ENCODE data around the gene ANKRD9. TPM values are rescaled to one million over a fixed set of nuclear protein-coding genes. Genes with fewer than 3 reads are reported as not detected.

ANKRD9 gene
- total and polyA plus RNA-seq, 5 donors from 2014 or later, result 0.69 to 7.1 (median 1.7) TPM

- H3K4me1 ChIP-seq (ENCODE audit: control insufficient read depth, insufficient read depth, low read length, poor library complexity, severe bottlenecking), result peaks cover 25% of the 10 kb centered on the region
- H3K4me1 Mint-ChIP-seq, result peaks cover 0 to 27% (median 6%) of the 10 kb centered on the region in 4 donors
- no peaks in the 10 kb centered on the region for H3K36me3 Mint-ChIP-seq
- DNase-seq (no peak), ATAC-seq (ENCODE audit: low read depth in 2 of 2) (no peak)
- H3K27me3 ChIP-seq (ENCODE audit: control insufficient read depth, insufficient read depth, low read length), result no peaks in the 10 kb centered on the region
- H3K27ac Mint-ChIP-seq, result no peak overlapping the region
- H3K9me3 Mint-ChIP-seq, result no peaks in the 10 kb centered on the region
- no peaks in the 10 kb centered on the region for H3K9me3 ChIP-seq (ENCODE audit: control insufficient read depth in 2 of 2, low read length in 2 of 2)
- H3K4me3 Mint-ChIP-seq, result peak overlapping the region in 2 of 4 donors; percentile 59 to 85
- H3K36me3 ChIP-seq (ENCODE audit: control insufficient read depth, insufficient read depth, low read length), result no peaks in the 10 kb centered on the region
- no peak overlapping the region for H3K27ac ChIP-seq (ENCODE audit: insufficient read depth, low read length, poor library complexity, severe bottlenecking)
- no peak overlapping the region for H3K4me3 ChIP-seq (ENCODE audit: low read depth, low read length)
- H3K27me3 Mint-ChIP-seq, result peaks cover 6% of the 10 kb centered on the region
These were observed 3.3 kb upstream of the ANKRD9 start for GRCh38 chr14:102512793-102513300.

GRCh38 chr14:102511538-102511937, 2.0 kb upstream of the ANKRD9 start:
- Histone ChIP-seq H3K9me3 (ENCODE audit: control insufficient read depth in 2 of 2, low read length in 2 of 2) (no peaks in the 10 kb centered on the region), H3K4me3 (ENCODE audit: low read depth, low read length) (no peak overlapping the region), H3K4me1 (ENCODE audit: control insufficient read depth, insufficient read depth, low read length, poor library complexity, severe bottlenecking) (peaks cover 18% of the 10 kb centered on the region), H3K36me3 (ENCODE audit: control insufficient read depth, insufficient read depth, low read length) (no peaks in the 10 kb centered on the region), H3K27ac (ENCODE audit: insufficient read depth, low read length, poor library complexity, severe bottlenecking) (no peak overlapping the region), H3K27me3 (ENCODE audit: control insufficient read depth, insufficient read depth, low read length) (no peaks in the 10 kb centered on the region)
- Mint-ChIP-seq H3K27me3 (peaks cover 5% of the 10 kb centered on the region), H3K4me1 (peaks cover 0 to 27% (median 6%) of the 10 kb centered on the region in 4 donors), H3K4me3 (peak overlapping the region; percentile 33 to 89 (median 79)), H3K36me3 (no peaks in the 10 kb centered on the region), H3K27ac (peak overlapping the region in 1 of 3 donors; percentile 14), H3K9me3 (no peaks in the 10 kb centered on the region)
- DNase-seq (no peak), ATAC-seq (ENCODE audit: low read depth in 2 of 2) (no peak)

- Mint-ChIP-seq H3K36me3 (no peaks in the 10 kb centered on the region), H3K4me1 (peaks cover 0 to 23% (median 4%) of the 10 kb centered on the region in 4 donors), H3K27me3 (no peaks in the 10 kb centered on the region), H3K27ac (peak overlapping the region in 2 of 3 donors; percentile 14 to 85), H3K9me3 (no peaks in the 10 kb centered on the region), H3K4me3 (peak overlapping the region; percentile 87 to 91 (median 88))
- no peaks in the 10 kb centered on the region for H3K36me3 ChIP-seq (ENCODE audit: control insufficient read depth, insufficient read depth, low read length)
- ATAC-seq (ENCODE audit: low read depth in 2 of 2) (no peak), DNase-seq (peak in 1 of 3 donors; percentile 39)
- H3K4me1 ChIP-seq (ENCODE audit: control insufficient read depth, insufficient read depth, low read length, poor library complexity, severe bottlenecking), result peaks cover 15% of the 10 kb centered on the region
- H3K4me3 ChIP-seq (ENCODE audit: low read depth, low read length), result peak overlapping the region; percentile 48
- peak overlapping the region; percentile 41 for H3K27ac ChIP-seq (ENCODE audit: insufficient read depth, low read length, poor library complexity, severe bottlenecking)
- no peaks in the 10 kb centered on the region for H3K9me3 ChIP-seq (ENCODE audit: control insufficient read depth in 2 of 2, low read length in 2 of 2)
- no peaks in the 10 kb centered on the region for H3K27me3 ChIP-seq (ENCODE audit: control insufficient read depth, insufficient read depth, low read length)
These were observed 1.3 kb upstream of the ANKRD9 start for GRCh38 chr14:102510616-102511520.

GRCh38 chr14:102508774-102509745, 516 bp downstream of the ANKRD9 start:
- H3K27ac ChIP-seq (ENCODE audit: insufficient read depth, low read length, poor library complexity, severe bottlenecking), result peak overlapping the region; percentile 62
- peak; percentile 4 to 28 for ATAC-seq (ENCODE audit: low read depth in 2 of 2)
- peak overlapping the region; percentile 73 to 87 (median 78) for H3K4me3 Mint-ChIP-seq

GRCh38 chr14:102508410-102508773, 1.2 kb downstream of the ANKRD9 start:
- peaks cover 0 to 1% (median 0%) of the 10 kb centered on the region in 7 donors for H3K9me3 Mint-ChIP-seq
- no peaks in the 10 kb centered on the region for H3K36me3 Mint-ChIP-seq
- ATAC-seq (ENCODE audit: low read depth in 2 of 2) (no peak), DNase-seq (peak in 1 of 3 donors; percentile 21)
- H3K36me3 ChIP-seq (ENCODE audit: control insufficient read depth, insufficient read depth, low read length), result no peaks in the 10 kb centered on the region
- no peaks in the 10 kb centered on the region for H3K9me3 ChIP-seq (ENCODE audit: control insufficient read depth in 2 of 2, low read length in 2 of 2)
- H3K27ac Mint-ChIP-seq, result peak overlapping the region in 1 of 3 donors; percentile 27
- H3K4me1 Mint-ChIP-seq, result peaks cover 0 to 26% (median 6%) of the 10 kb centered on the region in 4 donors
- H3K27me3 Mint-ChIP-seq, result no peaks in the 10 kb centered on the region
- peak overlapping the region; percentile 62 for H3K27ac ChIP-seq (ENCODE audit: insufficient read depth, low read length, poor library complexity, severe bottlenecking)
- peak overlapping the region; percentile 73 to 87 (median 78) for H3K4me3 Mint-ChIP-seq
- H3K4me1 ChIP-seq (ENCODE audit: control insufficient read depth, insufficient read depth, low read length, poor library complexity, severe bottlenecking), result peaks cover 15% of the 10 kb centered on the region
- no peak overlapping the region for H3K4me3 ChIP-seq (ENCODE audit: low read depth, low read length)
- no peaks in the 10 kb centered on the region for H3K27me3 ChIP-seq (ENCODE audit: control insufficient read depth, insufficient read depth, low read length)

More at GRCh38 chr14:102508774-102509745, 516 bp downstream of the ANKRD9 start:
- peak in 2 of 3 donors; percentile 38 to 50 for DNase-seq
- H3K36me3 ChIP-seq (ENCODE audit: control insufficient read depth, insufficient read depth, low read length), result no peaks in the 10 kb centered on the region
- peak overlapping the region in 2 of 3 donors; percentile 27 to 89 for H3K27ac Mint-ChIP-seq
- H3K4me1 Mint-ChIP-seq, result peaks cover 0 to 23% (median 4%) of the 10 kb centered on the region in 4 donors
- H3K27me3 Mint-ChIP-seq, result no peaks in the 10 kb centered on the region
- no peak overlapping the region for H3K4me3 ChIP-seq (ENCODE audit: low read depth, low read length)
- H3K27me3 ChIP-seq (ENCODE audit: control insufficient read depth, insufficient read depth, low read length), result no peaks in the 10 kb centered on the region
- H3K4me1 ChIP-seq (ENCODE audit: control insufficient read depth, insufficient read depth, low read length, poor library complexity, severe bottlenecking), result peaks cover 15% of the 10 kb centered on the region
- peaks cover 0 to 1% (median 0%) of the 10 kb centered on the region in 7 donors for H3K9me3 Mint-ChIP-seq
- H3K36me3 Mint-ChIP-seq, result no peaks in the 10 kb centered on the region
- no peaks in the 10 kb centered on the region for H3K9me3 ChIP-seq (ENCODE audit: control insufficient read depth in 2 of 2, low read length in 2 of 2)

GRCh38 chr14:102507857-102508312, 1.7 kb downstream of the ANKRD9 start:
- H3K9me3 ChIP-seq (ENCODE audit: control insufficient read depth in 2 of 2, low read length in 2 of 2), result no peaks in the 10 kb centered on the region
- no peaks in the 10 kb centered on the region for H3K36me3 Mint-ChIP-seq
- peak overlapping the region in 2 of 3 donors; percentile 27 to 72 for H3K27ac Mint-ChIP-seq
- peaks cover 15% of the 10 kb centered on the region for H3K4me1 ChIP-seq (ENCODE audit: control insufficient read depth, insufficient read depth, low read length, poor library complexity, severe bottlenecking)
- H3K9me3 Mint-ChIP-seq, result peaks cover 0 to 1% (median 0%) of the 10 kb centered on the region in 7 donors
- no peak overlapping the region for H3K4me3 ChIP-seq (ENCODE audit: low read depth, low read length)
- DNase-seq (no peak), ATAC-seq (ENCODE audit: low read depth in 2 of 2) (no peak)
- H3K27me3 Mint-ChIP-seq, result no peaks in the 10 kb centered on the region
- H3K36me3 ChIP-seq (ENCODE audit: control insufficient read depth, insufficient read depth, low read length), result no peaks in the 10 kb centered on the region
- no peaks in the 10 kb centered on the region for H3K27me3 ChIP-seq (ENCODE audit: control insufficient read depth, insufficient read depth, low read length)
- H3K4me1 Mint-ChIP-seq, result peaks cover 0 to 27% (median 6%) of the 10 kb centered on the region in 4 donors
- no peak overlapping the region for H3K27ac ChIP-seq (ENCODE audit: insufficient read depth, low read length, poor library complexity, severe bottlenecking)
- H3K4me3 Mint-ChIP-seq, result peak overlapping the region; percentile 73 to 87 (median 78)
